Loucy (cell line): Measurements from ENCODE around the gene PNMT.

Experiments
- H2AFZ ChIP-seq: fragments of 200-600 bp; sonication (generic); 2 replicates; pipeline ENCODE4 v1.6.0; 2016; ENCODE audit warnings: antibody characterized with exemption, mild to moderate bottlenecking, low read length, moderate library complexity
- H3F3A ChIP-seq: fragments of 200-600 bp; 2 replicates; pipeline ENCODE4 v1.6.0; 2016; ENCODE audit warnings: antibody characterized with exemption, low read depth, mild to moderate bottlenecking
- H3K27me3 ChIP-seq: fragments of 200-600 bp; sonication (generic); 2 replicates; pipeline ENCODE4 v1.6.1; 2014; ENCODE audit warnings: low read length, mild to moderate bottlenecking; ENCODE audit not compliant: insufficient read depth, poor library complexity, severe bottlenecking
- H3K36me3 ChIP-seq: fragments of 200-600 bp; sonication (generic); 2 replicates; pipeline ENCODE4 v1.6.1; 2016; ENCODE audit warnings: low read length; ENCODE audit not compliant: insufficient read depth
- H3K4me1 ChIP-seq: fragments of 200-600 bp; sonication (generic); 2 replicates; pipeline ENCODE4 v1.5.1; 2014; ENCODE audit warnings: low read length, mild to moderate bottlenecking; ENCODE audit not compliant: insufficient read depth, poor library complexity, severe bottlenecking
- H3K4me2 ChIP-seq: fragments of 200-600 bp; sonication (generic); 2 replicates; pipeline ENCODE4 v1.6.0; 2014; ENCODE audit warnings: antibody characterized with exemption, low read length, low read depth, mild to moderate bottlenecking; ENCODE audit not compliant: poor library complexity, severe bottlenecking
- H3K4me3 ChIP-seq: fragments of 200-600 bp; sonication (generic); 2 replicates; pipeline ENCODE4 v1.5.1; 2014; ENCODE audit warnings: low read length, mild to moderate bottlenecking, mixed read lengths; ENCODE audit not compliant: poor library complexity, severe bottlenecking
- H3K79me2 ChIP-seq: fragments of 200-600 bp; sonication (generic); 2 replicates; pipeline ENCODE4 v1.6.1; 2014; ENCODE audit warnings: low read length; ENCODE audit not compliant: insufficient read depth
- H3K9ac ChIP-seq: fragments of 200-600 bp; sonication (generic); 2 replicates; pipeline ENCODE4 v1.6.0; 2014; ENCODE audit warnings: mild to moderate bottlenecking, low read depth, low read length, moderate library complexity; ENCODE audit not compliant: poor library complexity, severe bottlenecking
- H3K9me2 ChIP-seq: fragments of 200-600 bp; sonication (generic); replicated peaks from 2 replicates; pipeline ENCODE4 v1.6.1; 2016; ENCODE audit warnings: low read depth, low read length, mixed read lengths
- H3K9me3 ChIP-seq: fragments of 200-600 bp; sonication (generic); 2 replicates; pipeline ENCODE4 v1.6.1; 2014; ENCODE audit warnings: mild to moderate bottlenecking, antibody characterized with exemption, low read length, low read depth; ENCODE audit not compliant: insufficient read depth
- H4K20me1 ChIP-seq: fragments of 200-600 bp; sonication (generic); 2 replicates; pipeline ENCODE4 v1.6.0; 2014; ENCODE audit warnings: antibody characterized with exemption, low read length, mild to moderate bottlenecking; ENCODE audit not compliant: insufficient read depth, poor library complexity, severe bottlenecking
- CTCF ChIP-seq: fragments of 200-600 bp; sonication (generic); conservative IDR thresholded peaks from 2 replicates; pipeline ENCODE4 v1.5.1; 2014; ENCODE audit warnings: mild to moderate bottlenecking, antibody characterized with exemption, low read length
- EZH2phosphoT487 ChIP-seq: fragments of 200-600 bp; IDR thresholded peaks from 2 replicates; pipeline ENCODE4 v1.6.1; 2018; ENCODE audit warnings: antibody characterized with exemption, mild to moderate bottlenecking, moderate library complexity, borderline replicate concordance

Gene PNMT

GRCh38 chr17:39624313-39624712 lies 43.9 kb upstream of the PNMT start:
- no peak overlapping the region for H3K4me2 ChIP-seq
- no peaks in the 10 kb centered on the region for H4K20me1 ChIP-seq
- H3K9me2 ChIP-seq = no peaks in the 10 kb centered on the region
- H3K4me3 ChIP-seq = no peak overlapping the region
- H2AFZ ChIP-seq = no peak overlapping the region
- H3K27me3 ChIP-seq = no peaks in the 10 kb centered on the region
- H3K79me2 ChIP-seq = no peaks in the 10 kb centered on the region
- TF ChIP-seq EZH2phosphoT487 (no peak), CTCF (no peak)
- H3K4me1 ChIP-seq = peaks cover 8% of the 10 kb centered on the region
- H3K9ac ChIP-seq = no peak overlapping the region
- H3K36me3 ChIP-seq = no peaks in the 10 kb centered on the region
- H3K9me3 ChIP-seq = no peaks in the 10 kb centered on the region
- no peaks in the 10 kb centered on the region for H3F3A ChIP-seq

GRCh38 chr17:39625198-39625785 lies 43.0 kb upstream of the PNMT start:
- Histone ChIP-seq H3K9me3 (no peaks in the 10 kb centered on the region), H3K4me2 (no peak overlapping the region), H3K9ac (no peak overlapping the region), H3K79me2 (no peaks in the 10 kb centered on the region), H2AFZ (no peak overlapping the region), H3K36me3 (no peaks in the 10 kb centered on the region), H4K20me1 (no peaks in the 10 kb centered on the region), H3K27me3 (no peaks in the 10 kb centered on the region), H3K4me3 (no peak overlapping the region), H3K9me2 (no peaks in the 10 kb centered on the region), H3F3A (no peaks in the 10 kb centered on the region), H3K4me1 (peaks cover 8% of the 10 kb centered on the region)
- TF ChIP-seq EZH2phosphoT487 = no peak
- no peak for TF ChIP-seq CTCF

GRCh38 chr17:39626171-39627046 lies 41.8 kb upstream of the PNMT start, which contains the start of gene PPP1R1B:
Gene PPP1R1B (plus strand): TSS chr17:39626952. CDS start chr17:39627393, 441 bp downstream.
- Histone ChIP-seq H2AFZ (no peak within 1 kb of the TSS), H3K36me3 (no peaks in the 10 kb centered on the region), H4K20me1 (no peaks in the 10 kb centered on the region), H3K4me3 (no peak within 1 kb of the TSS), H3K4me1 (peaks cover 8% of the 10 kb centered on the region), H3K9me2 (no peaks in the 10 kb centered on the region), H3K27me3 (no peaks in the 10 kb centered on the region), H3K9ac (no peak within 1 kb of the TSS), H3K4me2 (no peak within 1 kb of the TSS), H3K9me3 (no peaks in the 10 kb centered on the region), H3F3A (no peaks in the 10 kb centered on the region), H3K79me2 (no peaks in the 10 kb centered on the region)
- TF ChIP-seq EZH2phosphoT487 (no peak), CTCF (no peak)
